Colonic mucosa (tissue), 4 donors: ENCODE results near the gene SIPA1L3. TPM values are rescaled to one million over a fixed set of nuclear protein-coding genes. Genes with fewer than 3 reads are reported as not detected.

ENCODE experiments used
- DNase-seq: peaks from one replicate; pipeline ENCODE4 v3.0.0-alpha.2; 2020
- H3K27ac ChIP-seq: fragments of 200-600 bp; one replicate; pipeline ENCODE4 v1.8.0; 2021
- H3K27me3 ChIP-seq: fragments of 200-600 bp; one replicate; pipeline ENCODE4 v1.8.0; 2021
- H3K36me3 ChIP-seq: fragments of 200-600 bp; one replicate; pipeline ENCODE4 v1.8.0; 2021
- H3K4me1 ChIP-seq: fragments of 200-600 bp; one replicate; pipeline ENCODE4 v1.8.0; 2021; ENCODE audit warnings: mild to moderate bottlenecking
- H3K4me3 ChIP-seq: fragments of 200-600 bp; one replicate; pipeline ENCODE4 v1.8.0; 2021
- H3K9ac ChIP-seq, 2 donors: one replicate each; pipeline ENCODE4 v1.7.0; 2013; ENCODE audit warnings: control low read depth in 2 of 2, low read depth in 2 of 2, low read length in 2 of 2
- H3K9me3 ChIP-seq: fragments of 200-600 bp; one replicate; pipeline ENCODE4 v1.8.0; 2021
- intact Hi-C: fragments of 100-400 bp; cut with DNase I; formaldehyde crosslinking; loops from one replicate; pipeline ENCODE4 v1.14.1; 2022
- total RNA-seq, 2 donors: library from RNA; stranded (reverse); fragmentation: NEBNext Ultra II Directional in 1 of 2; extraction: Animal tissue kit (Norgen Biotek cat#: 25700) in 1 of 2; gene quantifications; one replicate each; pipeline ENCODE4 v1.2.1, GENCODE V29; 2021
- TF ChIP-seq, protein P1 (sequence below): fragments of 200-600 bp; IDR thresholded peaks from one replicate; pipeline ENCODE4 v1.8.0; 2022; ENCODE audit warnings: antibody characterized with exemption, mild to moderate bottlenecking
- donor health status: healthy.
- donor health status: DM: no; HTN: no; CAD: no.
- donor health status: DM: no; HTN: no; CAD: no.

SIPA1L3 gene
- total RNA-seq, 2 donors from 2014 or later = 98.6 to 113 TPM

GRCh38 chr19:37950471-37951175, 43.6 kb downstream of the SIPA1L3 start:
- Histone ChIP-seq H3K4me1 (peaks cover 9% of the 10 kb centered on the region), H3K27ac (no peak overlapping the region), H3K27me3 (no peaks in the 10 kb centered on the region), H3K4me3 (no peak overlapping the region), H3K36me3 (no peaks in the 10 kb centered on the region), H3K9me3 (no peaks in the 10 kb centered on the region), H3K9ac (peak overlapping the region in 1 of 2 donors; percentile 26)
- DNase-seq = no peak
- TF ChIP-seq, protein P1, sequence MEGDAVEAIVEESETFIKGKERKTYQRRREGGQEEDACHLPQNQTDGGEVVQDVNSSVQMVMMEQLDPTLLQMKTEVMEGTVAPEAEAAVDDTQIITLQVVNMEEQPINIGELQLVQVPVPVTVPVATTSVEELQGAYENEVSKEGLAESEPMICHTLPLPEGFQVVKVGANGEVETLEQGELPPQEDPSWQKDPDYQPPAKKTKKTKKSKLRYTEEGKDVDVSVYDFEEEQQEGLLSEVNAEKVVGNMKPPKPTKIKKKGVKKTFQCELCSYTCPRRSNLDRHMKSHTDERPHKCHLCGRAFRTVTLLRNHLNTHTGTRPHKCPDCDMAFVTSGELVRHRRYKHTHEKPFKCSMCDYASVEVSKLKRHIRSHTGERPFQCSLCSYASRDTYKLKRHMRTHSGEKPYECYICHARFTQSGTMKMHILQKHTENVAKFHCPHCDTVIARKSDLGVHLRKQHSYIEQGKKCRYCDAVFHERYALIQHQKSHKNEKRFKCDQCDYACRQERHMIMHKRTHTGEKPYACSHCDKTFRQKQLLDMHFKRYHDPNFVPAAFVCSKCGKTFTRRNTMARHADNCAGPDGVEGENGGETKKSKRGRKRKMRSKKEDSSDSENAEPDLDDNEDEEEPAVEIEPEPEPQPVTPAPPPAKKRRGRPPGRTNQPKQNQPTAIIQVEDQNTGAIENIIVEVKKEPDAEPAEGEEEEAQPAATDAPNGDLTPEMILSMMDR = no peak
- intact Hi-C loops = no loop called here

DNA sequence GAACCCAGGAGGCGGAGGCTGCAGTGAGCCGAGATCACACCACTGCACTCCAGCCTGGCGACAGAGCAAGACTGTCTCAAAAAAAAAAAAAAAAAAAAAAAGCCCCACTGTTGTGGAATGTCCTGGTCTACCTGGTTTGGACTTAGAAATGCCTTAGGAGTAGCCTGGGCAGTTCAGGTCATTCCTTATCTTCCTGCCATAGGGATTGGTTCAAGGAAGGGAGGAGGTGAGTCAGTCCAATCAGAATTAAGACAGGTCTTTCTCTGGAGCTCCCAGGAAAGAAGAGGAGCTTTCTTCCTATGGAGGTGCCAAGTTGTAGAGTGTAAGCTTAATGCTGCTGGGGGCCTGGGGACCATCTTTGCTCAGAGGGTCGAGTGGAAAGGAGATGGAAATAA, 44.8 kb downstream of the SIPA1L3 start:
- H3K27ac ChIP-seq = no peak overlapping the region
- no peaks in the 10 kb centered on the region for H3K9me3 ChIP-seq
- no peaks in the 10 kb centered on the region for H3K27me3 ChIP-seq
- no peak overlapping the region for H3K4me3 ChIP-seq
- no peak overlapping the region for H3K9ac ChIP-seq
- peaks cover 9% of the 10 kb centered on the region for H3K4me1 ChIP-seq
- H3K36me3 ChIP-seq = no peaks in the 10 kb centered on the region
- intact Hi-C loops = no loop called here
- TF ChIP-seq, protein P1 = no peak
- DNase-seq = no peak

GRCh38 chr19:37953171-37953917, 46.3 kb downstream of the SIPA1L3 start:
- Histone ChIP-seq H3K4me1 (peaks cover 9% of the 10 kb centered on the region), H3K4me3 (no peak overlapping the region), H3K27me3 (no peaks in the 10 kb centered on the region), H3K27ac (no peak overlapping the region), H3K9me3 (no peaks in the 10 kb centered on the region), H3K9ac (no peak overlapping the region), H3K36me3 (no peaks in the 10 kb centered on the region)
- DNase-seq = no peak
- intact Hi-C loops = no loop called here
- TF ChIP-seq, protein P1 = no peak

DNA sequence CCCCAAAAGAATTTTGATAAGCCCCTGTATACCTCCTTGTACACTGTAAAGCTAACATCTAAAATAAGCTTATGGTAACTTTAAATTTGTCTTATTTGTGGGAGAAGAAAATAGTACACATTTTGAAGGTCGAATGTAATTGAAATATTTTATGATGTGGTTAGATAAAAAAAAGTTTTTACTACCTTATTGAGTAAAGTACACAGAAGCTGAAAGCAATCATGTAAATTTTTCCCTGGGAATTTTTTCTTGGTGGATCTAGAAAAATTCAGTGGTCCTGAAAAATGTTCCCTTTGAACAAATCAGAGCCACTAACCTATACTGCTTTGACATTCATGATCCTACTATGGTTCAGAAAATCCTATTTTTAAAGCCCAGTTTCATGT, 46.9 kb downstream of the SIPA1L3 start:
- Histone ChIP-seq H3K4me3 (no peak overlapping the region), H3K27ac (peak overlapping the region; percentile 45), H3K27me3 (no peaks in the 10 kb centered on the region), H3K9ac (peak overlapping the region in 1 of 2 donors; percentile 66), H3K4me1 (peaks cover 9% of the 10 kb centered on the region), H3K36me3 (no peaks in the 10 kb centered on the region), H3K9me3 (no peaks in the 10 kb centered on the region)
- intact Hi-C loops = no loop called here
- no peak for DNase-seq
- TF ChIP-seq, protein P1 = no peak

DNA sequence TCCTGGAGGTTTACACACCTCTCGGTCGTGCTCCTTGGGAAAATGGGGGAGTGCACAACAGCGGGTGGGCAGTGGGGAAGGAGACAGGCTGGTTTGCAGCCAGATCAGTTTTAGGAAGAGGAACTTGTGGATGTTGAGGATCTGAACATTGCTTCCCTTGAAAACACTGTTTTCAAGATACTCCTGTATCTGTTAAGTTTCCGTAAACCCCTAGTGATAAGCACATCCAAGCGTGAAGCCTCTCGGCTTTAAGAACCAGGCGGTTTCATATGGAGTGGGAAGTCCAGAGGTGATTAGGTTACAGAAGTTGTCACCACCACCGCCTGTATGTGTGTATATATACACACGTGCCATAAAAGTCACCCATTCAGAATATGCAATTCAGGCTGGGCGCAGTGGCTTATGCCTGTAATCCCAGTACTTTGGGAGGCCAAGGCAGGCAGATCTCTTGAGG, 47.4 kb downstream of the SIPA1L3 start:
- Histone ChIP-seq H3K9me3 (no peaks in the 10 kb centered on the region), H3K9ac (peak overlapping the region in 1 of 2 donors; percentile 66), H3K4me3 (no peak overlapping the region), H3K27ac (peak overlapping the region; percentile 45), H3K27me3 (no peaks in the 10 kb centered on the region), H3K36me3 (no peaks in the 10 kb centered on the region), H3K4me1 (peaks cover 9% of the 10 kb centered on the region)
- intact Hi-C loops = no loop called here
- TF ChIP-seq, protein P1 = no peak
- DNase-seq = no peak
